ENCODE measurements around the gene RRP12. TPM values are rescaled to one million over a fixed set of nuclear protein-coding genes. Genes with fewer than 3 reads are reported as not detected.
"Not testable (repeated sequence)": the region's sequence is repeated elsewhere in the genome, so short reads cannot be mapped to it uniquely, and the experiment has no call there.

The RRP12 gene
- total and polyA plus RNA-seq, 2 experiments from 2014 or later = 14.9 to 16.2 TPM

DNA sequence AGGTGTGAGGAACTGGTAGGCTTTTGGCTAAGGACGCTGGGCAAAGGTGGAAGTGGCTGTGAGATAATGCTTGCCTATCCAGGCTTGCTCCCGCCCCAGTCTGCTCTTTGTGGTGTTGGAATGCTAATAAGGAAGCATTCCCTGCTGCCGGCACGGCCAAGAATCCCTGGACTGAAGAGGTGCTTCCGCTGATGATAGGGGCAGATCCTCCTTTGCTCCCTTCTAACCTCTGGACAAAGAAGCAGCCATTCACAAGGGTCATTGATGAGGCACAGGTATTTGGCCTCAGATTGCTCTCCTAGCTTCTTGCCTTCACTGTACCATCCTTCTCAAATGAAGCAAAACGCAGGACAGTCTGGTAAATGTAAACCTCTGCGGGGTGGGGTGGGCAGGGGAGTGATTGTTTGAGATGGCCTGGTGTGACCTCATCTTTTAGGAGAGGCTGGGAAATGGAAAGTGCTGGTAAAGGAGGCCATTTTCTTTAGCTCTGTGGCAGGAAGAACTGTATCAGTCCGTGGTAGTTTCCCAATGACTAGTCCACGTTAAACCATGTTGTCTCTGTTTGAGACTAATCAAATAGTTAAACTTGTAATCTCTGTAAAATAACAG is 26.5 kb upstream of the RRP12 start:
- Histone ChIP-seq H3K4me3 (peak overlapping the region; percentile 62), H3K27ac (peak overlapping the region; percentile 68), H3K4me1 (ENCODE audit: low read depth) (peaks cover 11% of the 10 kb centered on the region), H3K9me3 (ENCODE audit: low read depth) (no peaks in the 10 kb centered on the region), H3K36me3 (peaks cover 29% of the 10 kb centered on the region), H3K27me3 (no peaks in the 10 kb centered on the region)
- TF ChIP-seq, protein P1, sequence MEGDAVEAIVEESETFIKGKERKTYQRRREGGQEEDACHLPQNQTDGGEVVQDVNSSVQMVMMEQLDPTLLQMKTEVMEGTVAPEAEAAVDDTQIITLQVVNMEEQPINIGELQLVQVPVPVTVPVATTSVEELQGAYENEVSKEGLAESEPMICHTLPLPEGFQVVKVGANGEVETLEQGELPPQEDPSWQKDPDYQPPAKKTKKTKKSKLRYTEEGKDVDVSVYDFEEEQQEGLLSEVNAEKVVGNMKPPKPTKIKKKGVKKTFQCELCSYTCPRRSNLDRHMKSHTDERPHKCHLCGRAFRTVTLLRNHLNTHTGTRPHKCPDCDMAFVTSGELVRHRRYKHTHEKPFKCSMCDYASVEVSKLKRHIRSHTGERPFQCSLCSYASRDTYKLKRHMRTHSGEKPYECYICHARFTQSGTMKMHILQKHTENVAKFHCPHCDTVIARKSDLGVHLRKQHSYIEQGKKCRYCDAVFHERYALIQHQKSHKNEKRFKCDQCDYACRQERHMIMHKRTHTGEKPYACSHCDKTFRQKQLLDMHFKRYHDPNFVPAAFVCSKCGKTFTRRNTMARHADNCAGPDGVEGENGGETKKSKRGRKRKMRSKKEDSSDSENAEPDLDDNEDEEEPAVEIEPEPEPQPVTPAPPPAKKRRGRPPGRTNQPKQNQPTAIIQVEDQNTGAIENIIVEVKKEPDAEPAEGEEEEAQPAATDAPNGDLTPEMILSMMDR (IDR thresholded peaks at IDR 0.05; ENCODE audit: low read depth, low read length) = no peak
- peak; percentile 52 to 60 for DNase-seq (ENCODE audit: low read depth in 1 of 2, low spot score in 1 of 2)

DNA sequence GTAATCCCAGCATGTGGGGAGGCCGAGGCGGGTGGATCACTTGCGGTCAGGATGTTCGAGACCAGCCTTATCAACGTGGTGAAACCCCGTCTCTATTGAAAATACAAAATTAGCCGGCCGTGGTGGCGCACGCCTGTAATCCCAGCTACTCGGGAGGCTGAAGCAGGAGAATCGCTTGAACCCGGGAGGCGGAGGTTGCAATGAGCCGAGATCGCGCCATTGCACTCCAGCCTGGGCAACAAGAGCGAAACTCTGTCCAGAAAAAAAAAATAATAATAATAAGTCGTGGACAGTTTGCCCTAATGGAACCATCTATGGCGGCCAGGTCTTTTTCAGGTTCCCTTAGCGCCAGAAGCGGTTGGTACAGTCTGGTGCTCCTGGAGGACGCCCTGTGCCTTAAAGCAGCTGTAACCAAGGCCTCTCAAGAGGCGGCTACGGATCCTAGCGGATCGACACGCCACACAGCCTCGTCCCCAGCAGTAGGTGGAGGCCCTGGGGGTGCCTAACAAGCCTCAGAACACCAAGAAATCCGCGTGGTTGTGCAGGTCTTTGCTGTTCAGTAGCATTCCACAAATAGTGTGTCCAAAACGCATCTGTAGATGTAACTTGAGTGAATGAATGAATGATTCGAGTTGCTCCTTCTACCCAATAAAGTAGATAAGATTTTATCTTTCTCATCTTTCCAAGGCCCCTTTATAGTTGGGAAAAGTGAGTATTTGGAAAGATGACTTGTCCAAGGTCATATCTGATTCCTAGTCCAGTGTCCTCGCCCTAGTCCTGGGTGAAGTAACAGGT is 25.8 kb upstream of the RRP12 start:
- Histone ChIP-seq H3K4me3 (peak overlapping the region; percentile 62), H3K27ac (peak overlapping the region; percentile 68), H3K36me3 (peaks cover 27% of the 10 kb centered on the region), H3K9me3 (ENCODE audit: low read depth) (no peaks in the 10 kb centered on the region), H3K4me1 (ENCODE audit: low read depth) (peaks cover 11% of the 10 kb centered on the region), H3K27me3 (no peaks in the 10 kb centered on the region)
- TF ChIP-seq, protein P1 (IDR thresholded peaks at IDR 0.05; ENCODE audit: low read depth, low read length) = no peak
- DNase-seq (ENCODE audit: low read depth in 1 of 2, low spot score in 1 of 2) = peak in 1 of 2 donors; percentile 39

DNA sequence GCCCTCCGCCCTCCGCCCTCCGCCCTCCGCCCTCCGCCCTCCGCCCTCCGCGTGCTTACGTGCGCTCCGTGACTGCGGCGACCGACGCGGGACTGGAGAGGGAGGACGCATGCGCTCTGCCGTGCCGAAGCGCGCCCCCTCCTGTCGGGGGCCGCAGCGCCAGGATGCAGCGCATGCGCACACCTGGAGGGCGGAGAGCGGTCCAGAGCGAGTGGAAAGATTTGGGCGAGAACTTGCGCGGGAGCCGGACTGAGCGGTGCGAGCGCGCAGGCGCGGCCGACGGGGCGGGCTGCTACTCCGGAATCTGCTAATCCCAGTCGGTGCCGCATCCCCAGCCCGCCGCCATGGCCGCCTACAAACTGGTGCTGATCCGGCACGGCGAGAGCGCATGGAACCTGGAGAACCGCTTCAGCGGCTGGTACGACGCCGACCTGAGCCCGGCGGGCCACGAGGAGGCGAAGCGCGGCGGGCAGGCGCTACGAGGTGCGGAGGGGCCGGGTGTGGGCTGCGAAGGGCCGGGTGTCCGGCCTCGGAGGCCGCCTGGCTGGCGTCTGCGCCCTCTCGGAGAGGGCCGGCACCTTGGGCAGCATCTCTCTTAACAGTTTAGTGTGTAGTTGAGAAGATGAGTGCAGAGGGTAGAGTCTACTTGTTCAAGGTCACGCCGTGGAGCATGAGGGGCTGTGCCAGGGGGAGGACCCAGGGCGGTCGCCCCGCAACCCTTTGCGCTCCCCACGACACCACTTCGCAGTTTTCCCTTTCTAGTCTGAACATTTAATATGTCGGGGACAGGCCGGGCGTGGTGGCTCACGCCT is 25.0 kb upstream of the RRP12 start, which contains the start of gene PGAM1:
Gene PGAM1 (plus strand): TSS at position 228 of the 812 bp plus-strand sequence. CDS start 117 bp downstream, at position 345.
- Histone ChIP-seq H3K27ac (peak within 1 kb of the TSS; percentile 68), H3K36me3 (peaks cover 19% of the 10 kb centered on the region), H3K27me3 (no peaks in the 10 kb centered on the region), H3K9me3 (ENCODE audit: low read depth) (no peaks in the 10 kb centered on the region), H3K4me3 (peak within 1 kb of the TSS; percentile 62), H3K4me1 (ENCODE audit: low read depth) (peaks cover 11% of the 10 kb centered on the region)
- peak; percentile 95 to 98 for DNase-seq (ENCODE audit: low read depth in 1 of 2, low spot score in 1 of 2)
- TF ChIP-seq, protein P1 (IDR thresholded peaks at IDR 0.05; ENCODE audit: low read depth, low read length) = peak; percentile 60

DNA sequence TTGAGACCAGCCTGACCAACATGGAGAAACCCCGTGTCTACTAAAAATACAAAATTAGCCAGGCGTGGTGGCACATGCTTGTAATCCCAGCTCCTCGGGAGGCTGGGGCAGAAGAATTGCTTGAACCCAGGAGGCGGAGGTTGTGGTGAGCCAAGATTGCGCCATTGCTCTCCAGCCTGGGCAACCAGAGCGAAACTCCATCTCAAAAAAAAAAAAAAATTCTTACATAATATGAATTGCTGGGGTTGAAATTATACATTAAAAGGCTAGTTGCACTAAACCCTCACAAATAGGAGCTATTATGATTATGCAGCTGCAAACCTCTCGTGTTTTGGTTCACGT is 22.6 kb upstream of the RRP12 start:
- H3K4me1 ChIP-seq (ENCODE audit: low read depth); H3K27me3 ChIP-seq; H3K4me3 ChIP-seq; H3K9me3 ChIP-seq (ENCODE audit: low read depth); H3K36me3 ChIP-seq; DNase-seq (ENCODE audit: low read depth in 1 of 2, low spot score in 1 of 2): not testable (repeated sequence)
- H3K27ac ChIP-seq = peak overlapping the region; percentile 68

DNA sequence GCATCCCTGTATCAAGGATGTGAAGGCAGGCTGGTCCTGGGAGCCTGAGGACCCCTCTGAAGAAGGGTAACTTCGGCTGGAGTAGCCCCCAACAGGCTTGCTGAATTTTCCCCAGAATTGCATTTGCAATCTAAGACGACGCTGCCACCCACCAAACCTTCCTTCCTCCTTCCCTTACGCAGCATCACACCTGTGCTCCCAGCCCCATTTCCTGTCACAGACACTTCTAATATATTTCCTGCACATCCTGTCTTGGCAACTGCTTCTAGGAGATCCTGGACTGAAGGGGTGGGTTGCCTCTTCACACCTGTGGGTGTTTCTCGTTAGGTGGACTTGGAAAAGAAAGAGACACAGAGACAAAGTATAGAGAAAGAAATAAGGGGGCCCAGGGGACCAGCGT is 15.4 kb upstream of the RRP12 start:
- TF ChIP-seq, protein P1 (IDR thresholded peaks at IDR 0.05; ENCODE audit: low read depth, low read length) = no peak
- Histone ChIP-seq H3K4me1 (ENCODE audit: low read depth) (no peaks in the 10 kb centered on the region), H3K4me3 (no peak overlapping the region), H3K27me3 (no peaks in the 10 kb centered on the region), H3K36me3 (no peaks in the 10 kb centered on the region), H3K9me3 (ENCODE audit: low read depth) (no peaks in the 10 kb centered on the region), H3K27ac (no peak overlapping the region)
- DNase-seq (ENCODE audit: low read depth in 1 of 2, low spot score in 1 of 2) = no peak
